H1 (cell line): ENCODE measurements around the gene ADPRM.

ENCODE experiments used
- EP300 ChIP-seq, 2 experiments: IDR thresholded peaks; 1 replicate in 1 of 2; 2 replicates in 1 of 2; pipeline ENCODE4 v1.6.1; 2011 to 2012; ENCODE audit warnings: low read depth in 2 of 2, low read length in 2 of 2, mild to moderate bottlenecking in 2 of 2, borderline replicate concordance in 1 of 2, inconsistent platforms in 1 of 2, moderate library complexity in 1 of 2
- POLR2AphosphoS5 ChIP-seq: IDR thresholded peaks from 2 replicates; pipeline ENCODE4 v1.6.1; 2011; ENCODE audit warnings: low read depth, low read length
- RFX5 ChIP-seq: IDR thresholded peaks from 2 replicates; pipeline ENCODE4 v1.6.1; 2011; ENCODE audit warnings: low read depth, low read length, improper control_type of control experiment, borderline replicate concordance
- TF ChIP-seq, protein P1 (sequence below): IDR thresholded peaks from 2 replicates; pipeline ENCODE4 v1.6.1; 2011; ENCODE audit warnings: low read length, improper control_type of control experiment
- TF ChIP-seq, protein P2 (sequence below), 3 experiments: IDR thresholded peaks; 1 replicate in 2 of 3; 2 replicates in 1 of 3; pipeline versions ENCODE4 v1.5.1 to v1.6.1; 2011; ENCODE audit warnings: low read length in 3 of 3, mild to moderate bottlenecking in 3 of 3, inconsistent platforms in 2 of 3, low read depth in 1 of 3, moderate library complexity in 1 of 3; ENCODE audit not compliant: insufficient read depth in 1 of 3; ENCODE audit errors: control extremely low read depth in 1 of 3

GRCh38 chr17:10716218-10716617, 18.8 kb downstream of the ADPRM start:
- TF ChIP-seq POLR2AphosphoS5 (no peak), RFX5 (no peak), EP300 (IDR thresholded peaks at IDR 0.05; ENCODE audit: borderline replicate concordance in 1 of 2, low read depth in 2 of 2, low read length in 2 of 2) (no peak)
- TF ChIP-seq, protein P1, sequence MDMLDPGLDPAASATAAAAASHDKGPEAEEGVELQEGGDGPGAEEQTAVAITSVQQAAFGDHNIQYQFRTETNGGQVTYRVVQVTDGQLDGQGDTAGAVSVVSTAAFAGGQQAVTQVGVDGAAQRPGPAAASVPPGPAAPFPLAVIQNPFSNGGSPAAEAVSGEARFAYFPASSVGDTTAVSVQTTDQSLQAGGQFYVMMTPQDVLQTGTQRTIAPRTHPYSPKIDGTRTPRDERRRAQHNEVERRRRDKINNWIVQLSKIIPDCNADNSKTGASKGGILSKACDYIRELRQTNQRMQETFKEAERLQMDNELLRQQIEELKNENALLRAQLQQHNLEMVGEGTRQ = no peak
- TF ChIP-seq, protein P2, sequence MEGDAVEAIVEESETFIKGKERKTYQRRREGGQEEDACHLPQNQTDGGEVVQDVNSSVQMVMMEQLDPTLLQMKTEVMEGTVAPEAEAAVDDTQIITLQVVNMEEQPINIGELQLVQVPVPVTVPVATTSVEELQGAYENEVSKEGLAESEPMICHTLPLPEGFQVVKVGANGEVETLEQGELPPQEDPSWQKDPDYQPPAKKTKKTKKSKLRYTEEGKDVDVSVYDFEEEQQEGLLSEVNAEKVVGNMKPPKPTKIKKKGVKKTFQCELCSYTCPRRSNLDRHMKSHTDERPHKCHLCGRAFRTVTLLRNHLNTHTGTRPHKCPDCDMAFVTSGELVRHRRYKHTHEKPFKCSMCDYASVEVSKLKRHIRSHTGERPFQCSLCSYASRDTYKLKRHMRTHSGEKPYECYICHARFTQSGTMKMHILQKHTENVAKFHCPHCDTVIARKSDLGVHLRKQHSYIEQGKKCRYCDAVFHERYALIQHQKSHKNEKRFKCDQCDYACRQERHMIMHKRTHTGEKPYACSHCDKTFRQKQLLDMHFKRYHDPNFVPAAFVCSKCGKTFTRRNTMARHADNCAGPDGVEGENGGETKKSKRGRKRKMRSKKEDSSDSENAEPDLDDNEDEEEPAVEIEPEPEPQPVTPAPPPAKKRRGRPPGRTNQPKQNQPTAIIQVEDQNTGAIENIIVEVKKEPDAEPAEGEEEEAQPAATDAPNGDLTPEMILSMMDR (IDR thresholded peaks at IDR 0.05; ENCODE audit: control extremely low read depth in 1 of 3, insufficient read depth in 1 of 3, low read depth in 1 of 3, low read length in 3 of 3) = no peak
